CD4-positive, alpha-beta T cell treated with Interleukin-2 at 100 ng/mL for 4 hours (primary cell): ENCODE measurements around the gene PGAM1.
"Not testable (repeated sequence)": the region's sequence is repeated elsewhere in the genome, so short reads cannot be mapped to it uniquely, and the experiment has no call there.

ENCODE experiments used
- DNase-seq: peaks from one replicate; pipeline ENCODE4 v3.0.0-alpha.2; 2020; ENCODE audit warnings: low spot score

The PGAM1 gene

DNA sequence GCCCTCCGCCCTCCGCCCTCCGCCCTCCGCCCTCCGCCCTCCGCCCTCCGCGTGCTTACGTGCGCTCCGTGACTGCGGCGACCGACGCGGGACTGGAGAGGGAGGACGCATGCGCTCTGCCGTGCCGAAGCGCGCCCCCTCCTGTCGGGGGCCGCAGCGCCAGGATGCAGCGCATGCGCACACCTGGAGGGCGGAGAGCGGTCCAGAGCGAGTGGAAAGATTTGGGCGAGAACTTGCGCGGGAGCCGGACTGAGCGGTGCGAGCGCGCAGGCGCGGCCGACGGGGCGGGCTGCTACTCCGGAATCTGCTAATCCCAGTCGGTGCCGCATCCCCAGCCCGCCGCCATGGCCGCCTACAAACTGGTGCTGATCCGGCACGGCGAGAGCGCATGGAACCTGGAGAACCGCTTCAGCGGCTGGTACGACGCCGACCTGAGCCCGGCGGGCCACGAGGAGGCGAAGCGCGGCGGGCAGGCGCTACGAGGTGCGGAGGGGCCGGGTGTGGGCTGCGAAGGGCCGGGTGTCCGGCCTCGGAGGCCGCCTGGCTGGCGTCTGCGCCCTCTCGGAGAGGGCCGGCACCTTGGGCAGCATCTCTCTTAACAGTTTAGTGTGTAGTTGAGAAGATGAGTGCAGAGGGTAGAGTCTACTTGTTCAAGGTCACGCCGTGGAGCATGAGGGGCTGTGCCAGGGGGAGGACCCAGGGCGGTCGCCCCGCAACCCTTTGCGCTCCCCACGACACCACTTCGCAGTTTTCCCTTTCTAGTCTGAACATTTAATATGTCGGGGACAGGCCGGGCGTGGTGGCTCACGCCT lies at the start of gene PGAM1:
Gene PGAM1 (plus strand): TSS at position 228 of the 812 bp plus-strand sequence. CDS start 117 bp downstream, at position 345.
- peak; percentile 96 for DNase-seq

DNA sequence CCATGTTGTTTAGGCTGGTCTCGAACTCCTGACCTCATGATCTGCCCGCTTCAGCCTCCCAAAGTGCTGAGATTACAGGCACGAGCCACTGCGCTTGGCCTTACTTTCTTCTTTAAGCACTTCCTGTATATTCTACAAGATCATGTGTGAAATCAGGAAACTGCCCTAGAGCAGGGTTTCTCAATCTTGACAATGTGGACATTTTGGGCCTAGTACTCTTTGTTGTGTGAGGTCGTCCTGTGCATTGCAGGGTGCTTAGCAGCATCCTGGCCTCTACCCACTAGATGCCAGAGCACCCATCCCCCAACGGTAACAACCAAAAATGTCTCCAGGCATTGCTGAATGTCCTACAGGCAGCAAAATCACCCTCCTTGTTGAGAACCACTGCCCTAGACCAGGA lies 49.6 kb upstream of the PGAM1 start:
- no peak for DNase-seq

DNA sequence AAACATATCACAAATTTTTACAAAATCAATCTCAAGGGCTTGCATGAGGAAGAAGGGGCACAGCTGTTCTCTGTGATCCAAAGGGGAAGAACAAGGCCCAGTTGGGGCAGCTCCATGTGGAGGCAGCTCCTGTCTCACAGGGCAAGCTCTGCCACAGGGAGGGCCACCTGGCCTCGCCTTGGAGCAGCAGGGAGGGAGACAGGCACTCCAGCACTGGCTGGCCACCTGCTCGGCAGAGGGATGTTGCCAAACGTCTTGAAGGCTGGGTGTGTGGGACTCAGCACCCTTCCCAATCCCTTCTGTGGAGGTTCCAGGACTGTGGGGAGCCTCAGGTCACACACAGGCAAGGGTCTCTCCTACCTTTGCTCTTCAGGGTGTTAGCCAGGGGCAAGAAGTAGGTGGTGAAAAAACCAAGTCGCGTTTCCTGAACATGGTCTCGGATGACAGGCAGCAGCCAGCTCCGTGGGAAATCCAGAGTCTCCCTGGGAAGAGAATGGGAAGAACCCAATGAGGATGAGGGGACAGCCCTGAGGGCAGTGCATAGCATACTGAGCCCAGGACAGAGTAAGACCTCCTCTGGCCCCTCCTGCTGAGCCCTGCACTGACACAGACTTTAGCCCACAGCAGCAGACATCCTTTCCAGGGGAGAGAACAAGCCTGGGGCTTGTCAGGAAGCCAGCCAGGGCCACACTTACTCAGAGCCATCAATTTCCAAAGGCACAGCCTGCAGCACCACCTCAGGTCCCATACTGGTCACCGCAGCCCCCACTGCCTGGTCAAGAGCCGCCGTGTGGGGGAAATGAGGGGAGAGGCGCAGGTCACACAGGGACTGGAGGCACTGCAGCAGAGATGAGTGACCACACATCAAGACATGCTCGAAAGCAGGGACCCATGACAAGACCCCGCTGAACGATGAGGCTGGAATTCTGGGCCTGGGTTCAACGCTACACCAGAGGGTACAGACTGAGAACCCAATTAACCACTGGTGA lies 46.8 kb upstream of the PGAM1 start:
- no peak for DNase-seq

DNA sequence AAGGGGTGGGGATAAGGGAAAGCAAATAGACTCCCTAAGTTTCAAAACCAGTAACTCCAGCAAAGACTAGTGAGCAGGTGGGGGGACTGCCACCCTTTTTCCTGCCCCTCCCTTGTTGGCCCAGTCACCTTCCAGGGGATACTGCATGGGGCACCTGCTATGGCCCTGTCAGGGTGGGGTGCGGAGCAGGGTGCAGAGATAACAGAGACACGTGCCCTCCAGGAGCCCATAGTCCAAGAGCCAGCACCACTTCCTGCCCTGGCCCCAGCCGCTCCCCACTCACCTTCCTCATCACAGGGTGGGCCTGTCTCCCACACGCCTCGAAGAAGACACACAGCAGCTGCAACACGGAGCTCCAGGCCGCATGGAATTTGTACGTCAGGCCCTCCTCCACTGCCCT lies 45.5 kb upstream of the PGAM1 start:
- DNase-seq, result no peak

DNA sequence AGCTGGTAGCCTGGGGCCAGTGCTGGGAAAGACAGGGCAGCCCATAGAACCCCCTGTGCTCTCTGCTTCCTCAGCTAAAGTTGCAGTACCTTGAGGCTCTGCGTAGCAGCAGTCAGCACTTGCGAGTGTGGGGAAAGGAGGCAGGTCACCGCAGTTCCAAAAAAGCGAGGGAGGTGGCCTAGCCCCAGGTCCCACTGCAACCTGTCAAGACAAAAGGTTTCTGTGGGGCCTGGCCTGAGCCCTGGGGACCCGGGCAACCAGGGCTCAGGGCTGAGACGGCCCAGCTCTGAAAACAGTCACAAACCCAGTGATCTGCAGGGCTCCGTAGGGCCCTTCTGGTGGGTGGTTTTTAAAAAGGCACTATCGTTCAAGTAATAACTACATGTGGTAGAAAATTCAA lies 44.4 kb upstream of the PGAM1 start:
- no peak for DNase-seq

DNA sequence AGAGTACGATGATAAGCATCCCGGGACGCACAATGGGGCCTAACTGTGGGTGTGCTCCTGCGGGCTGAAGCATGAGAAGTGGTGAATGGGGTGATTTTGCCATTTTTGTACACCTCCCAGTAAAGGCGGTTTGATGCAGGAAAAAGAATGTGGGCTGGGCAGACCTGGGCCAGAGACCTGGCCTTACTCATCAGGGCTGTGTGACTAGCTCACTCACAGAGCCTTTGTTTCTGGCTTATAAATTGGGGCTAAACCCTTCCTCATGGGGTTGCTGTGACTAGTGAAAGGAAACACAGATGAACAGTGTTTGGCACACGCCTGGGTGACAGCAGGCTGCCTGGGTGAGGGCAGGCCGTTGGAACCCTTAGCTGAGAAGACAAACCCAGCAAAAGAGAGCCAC lies 42.8 kb upstream of the PGAM1 start:
- DNase-seq, result no peak

DNA sequence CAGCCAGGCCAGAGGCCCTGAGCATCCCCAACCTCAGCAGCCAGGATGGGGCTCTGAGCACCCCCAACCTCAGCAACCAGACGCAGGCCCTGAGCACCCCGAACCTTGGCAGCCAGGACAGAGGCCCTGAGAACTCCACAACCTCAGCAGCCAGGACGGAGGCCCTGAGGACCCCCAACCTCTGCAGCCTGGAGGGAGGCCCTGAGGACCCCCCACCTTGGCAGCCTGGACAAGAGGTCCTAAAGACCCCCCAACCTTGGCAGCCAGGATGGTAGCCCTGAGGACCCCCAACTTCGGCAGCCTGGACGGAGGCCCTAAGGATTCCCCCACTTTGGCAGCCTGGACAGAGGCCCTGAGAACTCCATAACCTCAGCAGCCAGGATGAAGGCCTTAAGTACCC lies 41.8 kb upstream of the PGAM1 start:
- DNase-seq, result no peak

DNA sequence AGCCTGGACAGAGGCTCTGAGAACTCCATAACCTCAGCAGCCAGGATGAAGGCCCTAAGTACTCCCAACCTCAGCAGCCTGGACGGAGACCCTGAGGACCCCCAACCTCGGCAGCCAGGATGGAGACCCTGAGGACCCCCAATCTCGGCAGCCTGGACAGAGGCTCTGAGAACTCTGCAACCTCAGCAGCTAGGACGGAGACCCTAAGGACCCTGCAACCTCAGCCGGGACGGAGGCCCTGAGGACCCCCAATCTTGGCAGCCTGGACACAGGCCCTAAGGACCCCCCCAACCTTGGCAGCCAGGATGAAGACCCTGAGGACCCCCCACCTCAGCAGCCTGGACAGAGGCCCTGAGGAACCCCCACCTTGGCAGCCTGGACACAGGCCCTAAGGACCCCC lies 41.4 kb upstream of the PGAM1 start:
- no peak for DNase-seq

DNA sequence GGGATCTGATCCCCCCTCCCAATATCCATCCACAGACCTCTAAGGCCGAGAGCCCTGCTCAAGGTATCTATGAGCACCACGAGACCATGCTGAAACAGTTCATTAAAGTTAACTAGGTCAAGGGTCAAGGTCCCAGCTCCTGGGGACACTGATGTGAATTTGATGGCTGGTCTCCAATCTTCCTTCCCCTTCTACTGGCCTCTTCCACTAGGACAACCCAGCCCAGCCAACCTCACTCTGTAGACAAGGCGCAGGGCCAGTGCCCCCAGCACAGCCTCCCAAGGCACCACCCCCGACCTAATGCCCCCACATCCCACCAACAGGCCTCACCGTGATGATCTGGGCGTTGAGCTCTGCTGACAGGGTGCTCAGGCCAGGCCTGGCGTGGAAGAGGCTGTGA lies 40.4 kb upstream of the PGAM1 start:
- DNase-seq, result no peak

DNA sequence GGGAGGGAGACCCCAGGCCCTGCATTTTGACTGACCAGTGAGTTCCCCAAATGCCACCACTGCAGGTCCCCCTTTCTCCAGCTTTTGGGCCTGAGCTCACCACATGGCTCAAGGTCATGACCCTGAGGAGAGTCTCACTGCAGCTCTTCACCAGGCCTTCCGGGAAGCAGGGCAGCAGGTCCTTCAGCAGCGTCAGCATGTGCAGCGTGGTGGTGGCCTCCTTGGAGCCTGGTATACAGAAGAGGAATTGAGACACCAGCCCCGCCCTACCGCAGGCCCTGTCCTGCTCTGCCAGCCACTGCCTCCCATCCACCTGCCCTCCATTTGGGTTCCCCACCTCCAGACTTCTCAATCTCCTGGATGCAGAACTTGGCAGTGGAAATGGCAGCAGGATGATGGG lies 37.8 kb upstream of the PGAM1 start:
- DNase-seq, result no peak

DNA sequence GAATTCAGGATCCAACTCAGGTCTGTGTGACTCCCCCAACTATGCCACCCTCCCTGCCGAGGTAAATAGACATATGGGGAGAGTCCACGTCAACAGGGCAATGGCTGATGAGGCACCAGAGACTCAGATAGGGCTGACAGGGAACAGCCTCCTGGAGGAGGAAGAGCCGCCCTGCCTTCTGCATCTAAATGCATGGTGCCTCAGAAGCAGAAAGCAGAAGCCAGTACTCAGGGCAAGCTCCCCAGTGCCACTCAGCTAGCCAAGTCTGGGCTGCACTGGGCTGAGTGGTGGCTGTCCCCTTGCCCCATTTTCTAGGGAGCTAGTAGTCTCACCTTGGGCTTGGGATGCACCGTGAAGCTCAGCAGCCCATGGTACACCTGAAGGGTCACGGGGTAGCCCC lies 35.9 kb upstream of the PGAM1 start:
- DNase-seq, result no peak

DNA sequence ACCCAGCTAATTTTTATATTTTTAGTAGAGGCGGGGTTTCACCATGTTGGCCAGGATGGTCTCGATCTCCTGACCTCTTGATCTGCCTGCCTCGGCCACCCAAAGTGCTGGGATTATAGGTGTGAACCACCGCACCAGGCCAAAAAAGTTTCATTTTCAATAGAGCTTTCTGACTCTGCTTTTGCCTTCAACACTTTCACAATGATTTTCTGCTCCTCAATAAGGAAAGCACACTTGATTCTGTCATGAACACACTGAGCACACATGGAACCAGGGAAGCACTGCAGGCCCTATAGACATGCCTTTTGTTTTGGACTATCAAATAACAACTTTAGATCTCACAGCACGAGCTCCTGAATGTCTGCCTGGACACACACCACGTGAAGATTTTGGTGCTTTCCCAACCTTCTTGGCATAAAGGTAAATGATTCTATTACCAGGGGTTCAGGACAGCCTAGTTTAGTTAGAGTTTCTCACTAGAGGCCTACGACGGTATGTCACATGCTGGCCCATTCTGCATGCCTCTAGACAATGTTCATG lies 32.9 kb upstream of the PGAM1 start:
- DNase-seq, result no peak

DNA sequence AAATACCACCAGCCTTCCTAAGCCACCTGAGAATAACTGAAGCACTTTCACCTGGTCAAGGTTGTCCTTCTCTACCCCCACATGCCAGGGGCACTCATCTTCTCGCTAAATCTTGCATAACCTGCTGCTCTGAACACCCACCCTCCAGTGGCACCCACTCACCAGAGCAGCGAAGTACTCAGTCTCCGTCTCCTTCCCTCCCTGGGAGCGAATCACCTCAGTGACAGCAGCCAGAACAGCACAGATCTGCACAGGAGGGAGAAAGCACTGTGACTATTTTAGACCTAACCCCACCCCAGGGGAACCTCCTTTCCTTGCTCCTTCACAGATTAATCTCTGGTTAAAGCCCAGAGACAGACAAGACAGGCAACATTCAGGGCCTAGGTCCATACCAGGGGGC lies 29.9 kb upstream of the PGAM1 start:
- no peak for DNase-seq

DNA sequence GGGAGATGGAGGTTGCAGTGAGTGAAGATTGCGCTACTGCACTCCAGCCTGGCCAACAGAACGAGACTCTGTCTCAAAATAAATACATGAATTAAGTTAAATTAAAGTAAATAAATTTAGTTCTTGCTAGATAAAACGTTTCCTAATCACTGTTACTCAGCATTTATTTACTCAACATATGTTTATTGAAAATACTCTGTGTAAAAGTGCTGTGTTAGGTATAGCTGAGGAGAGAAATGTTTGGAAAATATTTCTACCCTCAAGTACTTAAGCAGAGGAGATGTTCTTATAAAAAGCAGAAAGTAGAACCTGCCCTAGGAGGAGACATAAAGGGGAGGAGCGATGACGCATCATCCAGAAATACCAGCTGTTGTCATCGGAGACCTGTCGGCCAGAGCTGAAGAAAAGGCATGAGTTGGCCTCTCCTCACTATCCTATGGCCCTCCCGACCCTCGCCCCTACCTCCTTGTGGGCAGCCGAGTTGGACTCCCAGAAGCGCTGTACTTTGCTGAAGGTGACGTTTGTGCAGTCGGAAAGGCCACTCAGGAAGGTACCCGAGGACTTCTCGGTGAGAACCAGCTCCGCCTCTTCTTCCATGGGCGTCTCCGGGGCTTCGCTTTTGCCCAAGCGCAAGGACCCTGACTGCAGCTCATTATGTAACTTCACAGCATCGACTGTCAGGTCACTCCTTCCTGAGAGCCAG lies 26.0 kb upstream of the PGAM1 start:
- DNase-seq, result peak; percentile 27

DNA sequence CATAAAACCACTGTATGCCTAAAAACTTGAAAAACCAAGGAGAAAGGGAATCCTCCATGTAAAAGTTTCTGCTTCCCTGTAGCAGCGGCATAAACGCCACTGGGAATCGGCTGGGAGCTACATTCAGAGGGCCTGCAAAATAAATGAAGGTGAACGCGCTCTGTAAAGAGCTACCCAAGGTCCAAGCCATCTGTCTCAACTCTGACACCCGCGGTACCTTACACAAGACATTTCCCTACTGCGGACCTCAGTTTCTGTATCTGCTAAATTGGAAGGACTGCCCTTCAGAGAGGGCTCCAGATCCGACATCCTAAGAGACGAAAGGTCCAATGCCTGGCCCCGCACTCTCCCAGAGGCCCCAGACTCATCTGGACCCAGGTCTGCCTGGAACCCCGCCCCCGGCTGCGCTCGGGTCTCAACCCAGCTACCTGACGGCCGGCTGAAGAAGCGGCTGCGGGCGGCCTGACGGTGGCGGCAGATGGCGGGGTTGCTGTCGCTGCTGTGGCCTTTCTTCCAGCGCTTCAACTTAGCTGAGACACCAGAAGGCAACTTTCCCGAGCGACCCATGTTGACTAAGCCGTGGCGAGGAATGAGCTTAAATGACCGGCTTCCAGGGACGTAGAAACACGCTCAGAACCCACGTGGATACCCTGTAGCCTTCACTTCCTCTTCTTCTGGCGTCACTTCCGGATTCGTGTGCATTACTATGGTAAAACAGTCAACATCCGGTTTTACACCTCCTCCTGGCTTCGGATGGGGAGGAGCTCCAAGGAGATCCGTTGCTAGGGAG lies 25.1 kb upstream of the PGAM1 start, which contains the start of gene RRP12:
Gene RRP12 (minus strand): TSS at position 676 of the 790 bp plus-strand sequence. CDS start 109 bp downstream, at position 567.
- peak; percentile 94 for DNase-seq

DNA sequence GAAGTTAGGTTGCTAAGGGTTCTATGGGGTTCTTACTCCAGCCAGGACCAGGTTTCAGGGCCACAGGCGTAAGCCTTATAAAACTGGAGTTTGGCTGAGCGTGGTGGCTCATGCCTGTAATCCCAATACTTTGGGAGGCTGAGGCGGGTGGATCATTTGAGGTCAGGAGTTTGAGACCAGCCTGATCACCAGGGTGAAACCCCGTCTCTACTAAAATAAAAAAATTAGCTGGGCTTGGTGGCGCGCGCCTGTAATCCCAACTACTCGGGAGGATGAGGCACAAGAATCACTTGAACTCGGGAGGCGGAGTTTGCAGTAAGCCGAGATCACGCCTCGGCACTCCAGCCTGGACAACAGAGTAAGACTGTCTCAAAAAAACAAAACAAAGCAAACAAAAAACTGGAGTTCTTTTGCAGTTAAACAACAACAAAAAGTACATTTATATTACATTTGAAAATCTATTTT lies 24.5 kb upstream of the PGAM1 start:
- DNase-seq, result no peak

DNA sequence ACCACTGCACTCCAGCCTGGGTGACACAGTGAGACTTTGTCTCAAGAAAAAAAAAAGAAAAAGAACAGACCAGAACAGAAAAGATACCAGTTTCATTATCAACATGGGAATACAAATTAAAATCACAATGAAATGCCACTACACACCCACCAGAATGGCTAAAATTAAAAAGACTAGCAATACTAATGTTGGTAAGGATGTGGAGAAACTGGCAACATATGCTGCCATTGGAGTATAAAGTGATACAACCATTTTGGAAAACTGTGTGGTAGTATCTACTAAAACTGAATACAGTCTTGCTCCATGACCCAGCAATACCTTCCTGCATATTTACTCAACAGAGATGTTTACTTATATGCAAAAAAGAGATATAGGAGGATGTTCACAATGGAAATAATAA lies 21.9 kb upstream of the PGAM1 start:
- no peak for DNase-seq

DNA sequence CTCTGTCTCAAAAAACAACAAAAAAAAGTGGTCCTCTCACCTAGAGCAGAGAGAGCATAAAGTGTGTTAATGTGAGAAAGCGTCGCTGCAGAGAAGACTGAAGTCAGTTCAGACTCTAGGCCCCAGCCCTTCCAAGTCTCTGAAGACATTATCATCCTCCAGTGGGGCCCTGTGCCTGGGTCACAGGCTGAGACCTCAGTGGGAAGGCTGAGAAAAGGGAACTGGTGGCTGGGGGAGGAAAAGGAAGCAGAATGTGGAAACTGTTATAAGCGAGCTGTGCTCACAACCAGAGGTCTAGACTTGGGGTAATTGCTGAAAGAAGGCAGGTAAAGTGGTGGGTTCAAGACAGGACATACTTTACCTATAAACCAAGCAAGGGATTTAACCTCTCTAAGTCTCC lies 19.9 kb upstream of the PGAM1 start:
- no peak for DNase-seq

DNA sequence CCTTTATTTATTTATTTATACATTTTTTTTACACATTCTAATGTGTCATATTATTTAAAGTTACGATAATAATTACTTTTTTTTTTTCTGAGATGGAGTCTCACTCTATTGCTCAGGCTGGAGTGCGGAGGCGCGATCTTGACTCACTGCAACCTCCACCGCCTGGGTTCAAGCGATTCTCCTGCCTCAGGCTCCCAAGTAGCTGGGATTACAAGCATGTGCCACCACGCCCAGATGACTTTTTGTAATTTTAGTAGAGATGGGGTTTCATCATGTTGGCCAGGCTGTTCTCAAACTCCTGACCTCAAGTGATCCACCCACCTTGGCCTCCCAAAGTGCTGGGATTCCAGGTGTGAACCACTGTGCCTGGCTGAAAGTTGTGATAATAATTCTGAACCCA lies 19.5 kb upstream of the PGAM1 start:
- DNase-seq, result not testable (repeated sequence)

DNA sequence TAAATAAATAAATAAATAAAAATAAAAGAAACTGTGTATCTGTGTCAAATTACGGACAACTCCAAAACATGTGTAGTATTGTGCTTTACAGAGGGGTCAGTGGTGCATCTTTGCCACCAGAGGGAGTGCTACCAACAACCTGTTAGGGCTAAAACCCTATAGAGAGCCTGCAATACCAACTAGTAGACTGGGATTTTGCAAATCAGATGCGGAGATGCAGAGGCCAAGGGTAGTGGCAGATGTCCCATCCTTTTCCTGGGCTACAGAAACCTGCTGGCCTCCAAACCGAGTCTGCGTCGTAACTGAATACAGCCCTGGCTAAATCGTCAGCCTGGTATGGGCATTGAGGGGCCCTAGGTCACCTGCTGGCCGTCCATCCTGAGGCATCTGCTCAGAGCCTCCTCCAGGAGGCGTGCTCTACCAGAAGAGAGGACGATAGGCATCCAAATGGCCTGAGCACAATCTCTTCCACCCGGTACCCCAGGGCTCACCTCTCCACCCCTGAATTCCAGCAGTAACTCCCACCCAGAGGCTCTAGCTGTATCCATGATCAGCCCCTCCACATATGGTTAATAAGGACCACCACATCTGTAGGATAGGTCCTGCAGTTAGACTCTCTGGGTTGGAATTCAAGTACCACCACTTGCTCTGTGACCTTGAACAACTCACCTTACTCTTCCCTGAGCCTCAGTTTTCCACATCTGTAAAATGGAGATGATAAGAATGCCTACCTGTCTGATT lies 18.6 kb upstream of the PGAM1 start:
- peak; percentile 85 for DNase-seq

DNA sequence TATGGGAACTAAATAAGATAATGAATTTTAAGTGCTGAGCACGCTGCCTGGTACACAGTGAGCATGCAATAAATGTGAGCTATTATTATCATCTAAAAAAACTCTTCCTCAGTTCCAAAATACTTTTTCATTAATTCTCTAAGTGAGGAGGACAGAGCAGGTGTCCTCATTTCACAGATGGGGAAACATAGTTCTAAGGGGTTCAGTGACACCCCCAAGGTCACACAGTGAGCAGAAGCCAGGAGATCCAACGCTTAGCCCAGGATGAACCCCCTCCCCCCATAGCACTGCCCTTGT lies 18.1 kb upstream of the PGAM1 start:
- DNase-seq, result no peak
